Epithelial cell of esophagus (primary cell): ENCODE results near the gene ZNF341.

Experiments
- DNase-seq: peaks from one replicate; pipeline ENCODE4 v3.0.0; 2010; ENCODE audit warnings: low read depth
- H3K4me3 ChIP-seq: 2 replicates; pipeline ENCODE4 v1.5.1; 2011; ENCODE audit warnings: mild to moderate bottlenecking, low read length, control low read depth
- TF ChIP-seq, protein P1 (sequence below): IDR thresholded peaks from 2 replicates; pipeline ENCODE4 v1.5.1; 2011; ENCODE audit warnings: low read depth, mild to moderate bottlenecking, low read length, control low read depth, inconsistent platforms; ENCODE audit not compliant: insufficient read depth; ENCODE audit errors: missing control alignments

ZNF341 gene

DNA sequence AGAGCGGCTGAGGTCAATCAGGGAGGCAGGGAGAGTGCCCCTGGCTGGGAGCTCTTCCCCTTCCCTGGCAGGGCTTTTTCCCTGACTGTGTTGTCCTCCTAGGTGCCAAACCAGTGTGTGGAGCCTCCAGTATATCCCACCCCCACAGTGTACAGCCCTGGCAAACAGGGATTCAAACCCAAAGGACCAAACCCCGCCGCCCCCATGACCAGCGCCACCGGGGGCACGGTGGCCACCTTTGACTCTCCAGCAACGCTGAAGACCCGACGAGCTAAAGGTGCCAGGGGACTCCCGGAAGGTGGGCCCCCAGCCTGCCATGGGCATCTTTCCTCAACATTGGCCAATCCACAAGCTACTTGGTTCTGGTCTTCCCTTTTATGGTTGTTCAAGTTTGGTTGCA, 25.2 kb downstream of the ZNF341 start:
- no peak overlapping the region for H3K4me3 ChIP-seq
- no peak for DNase-seq
- TF ChIP-seq, protein P1, sequence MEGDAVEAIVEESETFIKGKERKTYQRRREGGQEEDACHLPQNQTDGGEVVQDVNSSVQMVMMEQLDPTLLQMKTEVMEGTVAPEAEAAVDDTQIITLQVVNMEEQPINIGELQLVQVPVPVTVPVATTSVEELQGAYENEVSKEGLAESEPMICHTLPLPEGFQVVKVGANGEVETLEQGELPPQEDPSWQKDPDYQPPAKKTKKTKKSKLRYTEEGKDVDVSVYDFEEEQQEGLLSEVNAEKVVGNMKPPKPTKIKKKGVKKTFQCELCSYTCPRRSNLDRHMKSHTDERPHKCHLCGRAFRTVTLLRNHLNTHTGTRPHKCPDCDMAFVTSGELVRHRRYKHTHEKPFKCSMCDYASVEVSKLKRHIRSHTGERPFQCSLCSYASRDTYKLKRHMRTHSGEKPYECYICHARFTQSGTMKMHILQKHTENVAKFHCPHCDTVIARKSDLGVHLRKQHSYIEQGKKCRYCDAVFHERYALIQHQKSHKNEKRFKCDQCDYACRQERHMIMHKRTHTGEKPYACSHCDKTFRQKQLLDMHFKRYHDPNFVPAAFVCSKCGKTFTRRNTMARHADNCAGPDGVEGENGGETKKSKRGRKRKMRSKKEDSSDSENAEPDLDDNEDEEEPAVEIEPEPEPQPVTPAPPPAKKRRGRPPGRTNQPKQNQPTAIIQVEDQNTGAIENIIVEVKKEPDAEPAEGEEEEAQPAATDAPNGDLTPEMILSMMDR: no peak

GRCh38 chr20:33757458-33757857, 25.7 kb downstream of the ZNF341 start:
- TF ChIP-seq, protein P1: no peak
- no peak overlapping the region for H3K4me3 ChIP-seq
- no peak for DNase-seq

GRCh38 chr20:33761698-33762250, 30.0 kb downstream of the ZNF341 start:
- no peak overlapping the region for H3K4me3 ChIP-seq
- TF ChIP-seq, protein P1: no peak
- no peak for DNase-seq

DNA sequence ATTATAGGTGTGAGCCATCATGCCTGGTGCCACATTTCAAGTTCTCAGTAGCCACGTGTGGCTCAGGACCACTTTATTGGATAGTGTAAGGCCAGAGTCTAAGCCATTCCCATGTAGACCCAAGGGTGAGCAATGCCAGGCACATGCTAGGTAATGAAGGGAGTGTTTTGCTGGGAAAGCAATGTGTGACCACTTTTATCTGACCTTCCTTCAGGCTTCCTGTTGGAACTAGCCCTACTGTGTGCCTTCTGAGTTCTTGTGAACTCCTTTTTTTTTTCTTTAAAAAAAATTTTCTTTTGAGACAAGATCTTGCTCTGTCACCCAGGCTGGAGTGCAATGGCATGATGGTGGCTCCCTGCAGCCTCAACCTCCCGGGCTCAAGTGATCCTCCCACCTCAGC, 33.3 kb downstream of the ZNF341 start:
- DNase-seq: no peak
- no peak overlapping the region for H3K4me3 ChIP-seq
- TF ChIP-seq, protein P1: no peak

DNA sequence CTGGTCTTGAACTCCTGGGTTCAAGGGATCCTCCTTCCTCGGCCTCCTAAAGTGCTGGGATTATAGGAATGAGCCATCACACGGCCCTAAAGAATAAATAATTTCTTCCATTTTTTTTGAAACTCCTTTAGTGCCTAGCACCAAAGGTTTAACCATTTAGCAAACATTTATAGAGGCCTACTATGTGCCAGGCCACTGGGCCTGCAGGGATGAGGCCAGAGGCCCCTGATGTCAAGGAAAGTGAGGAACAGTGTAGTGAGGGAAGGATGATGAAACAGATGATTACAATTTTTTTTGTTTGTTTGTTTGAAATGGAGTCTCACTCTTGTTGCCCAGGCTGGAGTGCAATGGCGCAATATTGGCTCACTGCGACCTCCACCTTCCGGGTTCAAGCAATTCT, 33.8 kb downstream of the ZNF341 start:
- TF ChIP-seq, protein P1: no peak
- no peak for DNase-seq
- H3K4me3 ChIP-seq: no peak overlapping the region

- DNase-seq: no peak
- TF ChIP-seq, protein P1: no peak
- no peak overlapping the region for H3K4me3 ChIP-seq
These were observed 34.9 kb downstream of the ZNF341 start for GRCh38 chr20:33766686-33767085.

GRCh38 chr20:33767777-33768138, 36.0 kb downstream of the ZNF341 start:
- no peak overlapping the region for H3K4me3 ChIP-seq
- TF ChIP-seq, protein P1: no peak
- no peak for DNase-seq
